Measurements from ENCODE around the gene SMC2. TPM values are rescaled to one million over a fixed set of nuclear protein-coding genes. Genes with fewer than 3 reads are reported as not detected.

SMC2 gene
- total and polyA plus RNA-seq, 9 of the 15 experiments (the other 6 are each of a cell fraction or from before 2014, with no cell fraction given): 18.0 to 54.0 (median 32.9) TPM

GRCh38 chr9:104121022-104121421 lies 26.9 kb downstream of the SMC2 start:
- Histone ChIP-seq H3K9me1 (ENCODE audit: control insufficient read depth, insufficient read depth, low read length) (no peaks in the 10 kb centered on the region), H2AFZ (ENCODE audit: low read depth, low read length) (no peak overlapping the region), H4K20me1 (replicated peaks; ENCODE audit: control insufficient read depth, insufficient read depth, low read length) (no peaks in the 10 kb centered on the region), H3K36me3 (ENCODE audit: control insufficient read depth, insufficient read depth, low read length) (peaks cover 83% of the 10 kb centered on the region), H3K9ac (ENCODE audit: insufficient read depth in 1 of 2, low read depth in 2 of 2, low read length in 2 of 2) (no peak overlapping the region), H3K4me1 (replicated peaks in 1 of 2; ENCODE audit: control insufficient read depth in 2 of 2, insufficient read depth in 2 of 2, low read length in 2 of 2) (no peaks in the 10 kb centered on the region), H3K27me3 (ENCODE audit: control insufficient read depth in 2 of 2, insufficient read depth in 2 of 2, low read length in 2 of 2) (no peaks in the 10 kb centered on the region), H3K27ac (ENCODE audit: extremely low read depth, low read depth, low read length) (no peak overlapping the region), H3K4me3 (no peak overlapping the region), H3K79me2 (ENCODE audit: control insufficient read depth, insufficient read depth, low read length) (no peaks in the 10 kb centered on the region), H3K9me3 (replicated peaks; ENCODE audit: control insufficient read depth, insufficient read depth, low read depth, low read length) (no peaks in the 10 kb centered on the region), H3K4me2 (ENCODE audit: insufficient read depth, low read length) (no peak overlapping the region)
- 90% methylated on average over 5 of the region's 5 CpGs for WGBS (ENCODE audit: insufficient coverage, low coverage, missing lambda C conversion rate)
- FAIRE-seq (no peak), DNase-seq (ENCODE audit: extremely low read depth in 1 of 4, low spot score in 3 of 4) (no peak), ATAC-seq (no peak; the same call in 1 of the 3 replicates)
- POLR2A ChIA-PET: interaction anchor here (1.2 kb wide), 2 partner anchors 9 to 10 kb away, joined by 3 read pairs; no protein-coding TSS in a partner anchor
- TF ChIP-seq SMARCB1 (IDR thresholded peaks at IDR 0.05; ENCODE audit: insufficient read length, low read depth) (no peak), ZNF398 (CRISPR knock-in tag; IDR thresholded peaks at IDR 0.05) (no peak), ZSCAN32 (CRISPR knock-in tag; IDR thresholded peaks at IDR 0.05) (no peak), E2F1 (CRISPR knock-in tag; IDR thresholded peaks at IDR 0.05) (no peak), ZBTB12 (CRISPR knock-in tag; IDR thresholded peaks at IDR 0.05) (no peak), HDAC1 (IDR thresholded peaks at IDR 0.05) (no peak), FOXA1 (IDR thresholded peaks at IDR 0.05; ENCODE audit: borderline replicate concordance) (no peak), TBP (optimal IDR thresholded peaks at IDR 0.05; ENCODE audit: low read depth, low read length) (no peak), HIVEP1 (CRISPR knock-in tag; IDR thresholded peaks at IDR 0.05) (no peak), ZFP91 (CRISPR knock-in tag; IDR thresholded peaks at IDR 0.05) (no peak), TARDBP (IDR thresholded peaks at IDR 0.05) (no peak)
- TF ChIP-seq, protein P1, sequence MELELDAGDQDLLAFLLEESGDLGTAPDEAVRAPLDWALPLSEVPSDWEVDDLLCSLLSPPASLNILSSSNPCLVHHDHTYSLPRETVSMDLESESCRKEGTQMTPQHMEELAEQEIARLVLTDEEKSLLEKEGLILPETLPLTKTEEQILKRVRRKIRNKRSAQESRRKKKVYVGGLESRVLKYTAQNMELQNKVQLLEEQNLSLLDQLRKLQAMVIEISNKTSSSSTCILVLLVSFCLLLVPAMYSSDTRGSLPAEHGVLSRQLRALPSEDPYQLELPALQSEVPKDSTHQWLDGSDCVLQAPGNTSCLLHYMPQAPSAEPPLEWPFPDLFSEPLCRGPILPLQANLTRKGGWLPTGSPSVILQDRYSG (tag; conservative IDR thresholded peaks at IDR 0.05; ENCODE audit: low read depth): no peak
- TF ChIP-seq, protein P2, sequence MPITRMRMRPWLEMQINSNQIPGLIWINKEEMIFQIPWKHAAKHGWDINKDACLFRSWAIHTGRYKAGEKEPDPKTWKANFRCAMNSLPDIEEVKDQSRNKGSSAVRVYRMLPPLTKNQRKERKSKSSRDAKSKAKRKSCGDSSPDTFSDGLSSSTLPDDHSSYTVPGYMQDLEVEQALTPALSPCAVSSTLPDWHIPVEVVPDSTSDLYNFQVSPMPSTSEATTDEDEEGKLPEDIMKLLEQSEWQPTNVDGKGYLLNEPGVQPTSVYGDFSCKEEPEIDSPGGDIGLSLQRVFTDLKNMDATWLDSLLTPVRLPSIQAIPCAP (CRISPR knock-in tag; IDR thresholded peaks at IDR 0.05; ENCODE audit: borderline replicate concordance): no peak
- intact Hi-C loops (cut with micrococcal nuclease) (no loop called here), in situ Hi-C loops (cut with MboI) (no loop called here)
- CTCF ChIA-PET (ENCODE audit: low intra/inter-chr PET ratio): no interaction called here
- BruUV-seq (replicated peaks): no TSS peak
